ENCODE measurements around the gene MYO1C.
A peak's percentile ranks its signal among the peaks of the same experiment; 100 is the strongest.

The MYO1C gene

GRCh38 chr17:1484676-1485422, 7.6 kb downstream of the MYO1C start:
- DNase-seq: no peak

GRCh38 chr17:1484060-1484535, 8.4 kb downstream of the MYO1C start:
- no peak for DNase-seq

DNA sequence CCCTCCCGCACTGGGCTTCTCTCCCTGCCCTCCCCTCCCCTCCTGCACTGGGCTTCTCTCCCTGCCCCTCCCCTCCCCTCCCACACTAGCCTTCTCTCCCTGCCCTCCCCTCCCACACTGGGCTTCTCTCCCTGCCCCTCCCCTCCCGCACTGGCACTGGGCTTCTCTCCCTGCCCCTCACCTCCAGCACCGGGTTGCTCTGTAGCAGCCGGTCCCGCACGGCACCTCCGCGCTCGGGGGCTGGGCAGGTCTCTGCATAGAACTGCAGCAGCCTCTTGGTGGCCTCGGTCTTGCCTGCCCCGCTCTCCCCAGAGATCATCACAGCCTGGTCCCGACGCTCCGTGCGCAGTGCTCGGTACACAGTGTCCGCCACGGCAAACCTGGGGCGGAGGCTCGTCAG, 9.8 kb downstream of the MYO1C start:
- no peak for DNase-seq

GRCh38 chr17:1481736-1482135, 10.8 kb downstream of the MYO1C start:
- no peak for DNase-seq

GRCh38 chr17:1480747-1481465, 11.6 kb downstream of the MYO1C start:
- DNase-seq: no peak

GRCh38 chr17:1478418-1478817, 14.1 kb downstream of the MYO1C start:
- no peak for DNase-seq

- DNase-seq: no peak
Observed at GRCh38 chr17:1475321-1475854, 17.1 kb downstream of the MYO1C start.

DNA sequence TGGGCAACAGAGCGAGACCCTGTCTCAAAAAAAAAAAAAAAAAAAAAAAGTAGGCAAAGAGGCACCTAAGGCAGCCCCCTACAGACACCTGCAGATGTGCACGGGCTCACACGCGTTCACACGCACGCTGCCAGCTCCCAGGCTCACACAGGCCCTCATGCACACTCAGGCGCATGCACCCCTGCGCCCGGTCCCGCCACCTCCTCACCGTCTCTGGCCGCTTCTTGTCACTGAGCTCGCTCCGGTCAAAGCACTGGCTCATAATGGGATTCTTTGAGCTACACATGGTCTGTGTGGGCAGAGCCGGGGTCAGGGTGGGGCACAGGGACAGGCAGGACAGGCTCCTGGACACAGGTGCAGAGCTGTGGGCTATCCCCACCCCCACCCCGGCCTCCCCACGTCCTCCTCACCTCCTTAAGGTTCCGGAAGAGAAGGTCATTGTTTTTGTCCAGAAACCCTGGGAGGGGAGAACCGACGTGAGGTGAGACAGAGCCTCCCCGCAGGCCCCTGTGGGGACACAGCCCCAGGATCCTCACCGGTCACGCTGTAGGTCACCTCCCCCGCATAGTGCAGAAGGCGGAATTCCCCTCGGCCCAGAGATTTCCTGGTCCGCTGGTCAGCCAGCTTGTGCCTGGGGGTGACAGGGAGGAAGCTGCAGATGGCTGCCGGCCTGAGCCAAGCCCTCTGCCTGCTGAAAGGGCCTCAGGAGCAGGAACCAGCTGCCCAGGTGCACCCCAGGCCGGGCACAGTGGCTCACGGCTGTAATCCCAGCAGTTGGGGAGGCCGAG, 17.9 kb downstream of the MYO1C start:
- DNase-seq: no peak

DNA sequence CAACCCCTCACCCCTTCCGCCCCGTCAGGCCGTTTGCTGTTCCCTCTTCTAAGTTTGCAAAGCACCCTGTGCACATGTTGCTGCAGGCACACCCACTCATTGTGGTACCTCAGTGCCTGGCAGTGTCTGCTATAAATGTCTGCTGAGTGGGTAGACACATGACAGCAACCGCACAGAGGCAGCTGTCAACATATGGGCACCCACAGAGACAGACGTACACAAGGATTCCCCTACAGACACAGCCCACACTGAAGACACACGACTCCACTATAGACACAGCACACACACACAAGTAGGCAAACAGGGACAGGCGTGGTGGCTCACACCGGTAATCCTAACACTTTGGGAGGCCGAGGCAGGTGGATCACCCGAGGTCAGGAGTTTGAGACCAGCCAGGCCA, 18.6 kb downstream of the MYO1C start:
- DNase-seq: peak; percentile 38

- DNase-seq: no peak
Observed at GRCh38 chr17:1473170-1473569, 19.3 kb downstream of the MYO1C start.

GRCh38 chr17:1471911-1472821, 20.3 kb downstream of the MYO1C start:
- DNase-seq: no peak

GRCh38 chr17:1471490-1471889, 21.0 kb downstream of the MYO1C start:
- no peak for DNase-seq

GRCh38 chr17:1470755-1471462, 21.6 kb downstream of the MYO1C start:
- DNase-seq: no peak

- no peak for DNase-seq
Observed at GRCh38 chr17:1470071-1470754, 22.3 kb downstream of the MYO1C start.

- DNase-seq: no peak
Observed at GRCh38 chr17:1469231-1469852, 23.1 kb downstream of the MYO1C start.

GRCh38 chr17:1467898-1468492, 24.5 kb downstream of the MYO1C start:
- no peak for DNase-seq

DNA sequence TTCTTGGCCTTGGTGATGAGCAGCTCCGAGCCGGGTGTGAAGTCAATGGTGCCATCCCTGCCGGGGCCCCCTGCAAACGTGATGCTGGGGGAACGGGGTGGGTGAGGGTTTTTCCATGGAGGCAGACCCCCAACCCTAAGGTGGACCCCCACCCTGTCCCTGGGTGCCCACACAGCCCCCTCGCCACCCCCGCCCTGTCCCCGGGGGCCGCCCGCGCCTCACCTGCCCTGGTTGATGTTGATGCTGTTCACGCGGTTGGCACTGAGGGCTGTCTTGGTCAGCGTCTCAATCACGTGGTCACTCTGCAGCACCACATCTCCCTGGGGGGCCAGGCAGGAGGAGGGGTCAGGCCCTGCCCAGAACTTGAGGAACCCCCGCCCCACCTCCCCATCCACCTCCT, 25.2 kb downstream of the MYO1C start:
- no peak for DNase-seq

GRCh38 chr17:1464186-1464585, 28.3 kb downstream of the MYO1C start:
- no peak for DNase-seq

- DNase-seq: no peak
Observed at GRCh38 chr17:1462164-1463112, 30.0 kb downstream of the MYO1C start.

Data from activated naive CD4-positive, alpha-beta T cell treated with anti-CD3 and anti-CD28 coated beads, Interleukin-2, amount 50 U/mL, for 16 hours (primary cell).